Measurements from ENCODE around the gene YPEL2. TPM values are rescaled to one million over a fixed set of nuclear protein-coding genes. Genes with fewer than 3 reads are reported as not detected.
A peak's percentile ranks its signal among the peaks of the same experiment; 100 is the strongest.

The YPEL2 gene
- total RNA-seq, 5 donors from 2014 or later (not counting 1 experiment from before 2014, with no cell fraction given): 29.7 to 58.5 (median 52.0) TPM

- Histone ChIP-seq H3K27ac (ENCODE audit: low read length) (peak overlapping the region; percentile 48), H3K4me3 (ENCODE audit: control insufficient read depth in 1 of 2, extremely low read depth in 1 of 2, low read length in 1 of 2) (no peak overlapping the region), H3K27me3 (replicated peaks in 1 of 2; ENCODE audit: control insufficient read depth in 2 of 2, extremely low read depth in 1 of 2, insufficient read depth in 2 of 2, low read length in 1 of 2) (no peaks in the 10 kb centered on the region), H3K36me3 (ENCODE audit: control insufficient read depth in 2 of 2, extremely low read depth in 1 of 2, insufficient read depth in 1 of 2, low read length in 1 of 2) (no peaks in the 10 kb centered on the region), H3K9me3 (no peaks in the 10 kb centered on the region), H3K4me1 (ENCODE audit: control insufficient read depth in 1 of 2, extremely low read depth in 1 of 2, insufficient read depth in 2 of 2, low read length in 2 of 2) (peaks cover 44 to 53% of the 10 kb centered on the region in 2 experiments)
- DNase-seq: no peak
- POLR2A ChIA-PET: no interaction called here
- H3K27me3 Mint-ChIP-seq: no peaks in the 10 kb centered on the region
- peak overlapping the region in 1 of 3 donors; percentile 62 for H3K4me3 Mint-ChIP-seq
- CTCF ChIA-PET: interaction anchor here (0.6 to 2.9 kb wide), 7 partner anchors 17 to 877 kb away, joined by 3 to 16 read pairs (median 6); no protein-coding TSS in a partner anchor
- 100% methylated on average over 1 of the region's 2 CpGs for WGBS (ENCODE audit: insufficient coverage)
- peaks cover 54 to 56% (median 56%) of the 10 kb centered on the region in 3 donors for H3K4me1 Mint-ChIP-seq
- peak overlapping the region; percentile 93 to 94 for H3K27ac Mint-ChIP-seq
- H3K9me3 Mint-ChIP-seq: no peaks in the 10 kb centered on the region
- no peak for ATAC-seq (replicated peaks in 1 of 4)
- no peaks in the 10 kb centered on the region for H3K36me3 Mint-ChIP-seq
These were observed 2.9 kb upstream of the YPEL2 start for GRCh38 chr17:59328601-59329000.

- ChIA-PET CTCF (interaction anchor here (0.6 to 2.9 kb wide), 18 partner anchors 12 to 214 kb away, joined by 3 to 43 read pairs (median 4); no protein-coding TSS in a partner anchor), POLR2A (interaction anchor here in 1 of 2 donors (0.6 kb wide), 1 partner anchor 1536 kb away, joined by 4 read pairs; no protein-coding TSS in a partner anchor)
- H3K36me3 Mint-ChIP-seq: no peaks in the 10 kb centered on the region
- peaks cover 61 to 64% (median 62%) of the 10 kb centered on the region in 3 donors for H3K4me1 Mint-ChIP-seq
- H3K27ac Mint-ChIP-seq: peak overlapping the region; percentile 93 to 94
- peak overlapping the region; percentile 26 to 62 (median 61) for H3K4me3 Mint-ChIP-seq
- peak; percentile 39 to 42 (median 40) for ATAC-seq (replicated peaks in 1 of 4)
- peak in 30 of 35 experiments; percentile 15 to 73 (median 37) for DNase-seq
- H3K9me3 Mint-ChIP-seq: no peaks in the 10 kb centered on the region
- Histone ChIP-seq H3K36me3 (ENCODE audit: control insufficient read depth in 2 of 2, extremely low read depth in 1 of 2, insufficient read depth in 1 of 2, low read length in 1 of 2) (no peaks in the 10 kb centered on the region), H3K27ac (ENCODE audit: low read length) (peak overlapping the region; percentile 77), H3K4me1 (ENCODE audit: control insufficient read depth in 1 of 2, extremely low read depth in 1 of 2, insufficient read depth in 2 of 2, low read length in 2 of 2) (peaks cover 47 to 61% of the 10 kb centered on the region in 2 experiments), H3K9me3 (no peaks in the 10 kb centered on the region), H3K4me3 (ENCODE audit: control insufficient read depth in 1 of 2, extremely low read depth in 1 of 2, low read length in 1 of 2) (no peak overlapping the region), H3K27me3 (replicated peaks in 1 of 2; ENCODE audit: control insufficient read depth in 2 of 2, extremely low read depth in 1 of 2, insufficient read depth in 2 of 2, low read length in 1 of 2) (no peaks in the 10 kb centered on the region)
- WGBS (ENCODE audit: insufficient coverage): 20% methylated on average over 1 of the region's 6 CpGs
- no peaks in the 10 kb centered on the region for H3K27me3 Mint-ChIP-seq
These were observed 2.0 kb upstream of the YPEL2 start for GRCh38 chr17:59329176-59330052.

- H3K4me1 Mint-ChIP-seq: peaks cover 70 to 73% (median 70%) of the 10 kb centered on the region in 3 donors
- no peaks in the 10 kb centered on the region for H3K9me3 Mint-ChIP-seq
- no peaks in the 10 kb centered on the region for H3K27me3 Mint-ChIP-seq
- 53% methylated on average over 5 of the region's 17 CpGs for WGBS (ENCODE audit: insufficient coverage)
- H3K36me3 Mint-ChIP-seq: no peaks in the 10 kb centered on the region
- H3K36me3 ChIP-seq (ENCODE audit: control insufficient read depth in 2 of 2, extremely low read depth in 1 of 2, insufficient read depth in 1 of 2, low read length in 1 of 2): no peaks in the 10 kb centered on the region
- CTCF ChIA-PET: interaction anchor here (0.6 to 2.9 kb wide), 16 partner anchors 13 to 213 kb away, joined by 3 to 43 read pairs (median 4); no protein-coding TSS in a partner anchor
- no peak for ATAC-seq (replicated peaks in 1 of 4)
- H3K27me3 ChIP-seq (replicated peaks in 1 of 2; ENCODE audit: control insufficient read depth in 2 of 2, extremely low read depth in 1 of 2, insufficient read depth in 2 of 2, low read length in 1 of 2): no peaks in the 10 kb centered on the region
- H3K9me3 ChIP-seq: no peaks in the 10 kb centered on the region
- peaks cover 47 to 61% of the 10 kb centered on the region in 2 experiments for H3K4me1 ChIP-seq (ENCODE audit: control insufficient read depth in 1 of 2, extremely low read depth in 1 of 2, insufficient read depth in 2 of 2, low read length in 2 of 2)
- DNase-seq: peak in 3 of 35 experiments; percentile 17 to 31 (median 19)
- H3K27ac ChIP-seq (ENCODE audit: low read length): peak overlapping the region; percentile 77
- peak overlapping the region in 1 of 2 donors; percentile 28 for H3K4me3 ChIP-seq (ENCODE audit: control insufficient read depth in 1 of 2, extremely low read depth in 1 of 2, low read length in 1 of 2)
- H3K27ac Mint-ChIP-seq: peak overlapping the region; percentile 93 to 94
- POLR2A ChIA-PET: interaction anchor here in 1 of 2 donors (0.6 kb wide), 1 partner anchor 1535 kb away, joined by 4 read pairs; no protein-coding TSS in a partner anchor
- peak overlapping the region; percentile 56 to 62 (median 61) for H3K4me3 Mint-ChIP-seq
These were observed 1.2 kb upstream of the YPEL2 start for GRCh38 chr17:59330053-59330942.

- WGBS (ENCODE audit: insufficient coverage): under 1% methylated on average over 83 of the region's 90 CpGs
- peaks cover 44 to 65% of the 10 kb centered on the region in 2 experiments for H3K4me1 ChIP-seq (ENCODE audit: control insufficient read depth in 1 of 2, extremely low read depth in 1 of 2, insufficient read depth in 2 of 2, low read length in 2 of 2)
- peaks cover 79 to 83% (median 80%) of the 10 kb centered on the region in 3 donors for H3K4me1 Mint-ChIP-seq
- DNase-seq (peak in 14 of 35 experiments; percentile 7 to 39 (median 17)), ATAC-seq (replicated peaks in 1 of 4) (peak in 2 of 4 experiments; percentile 4 to 7)
- no peak overlapping the region for H3K27ac ChIP-seq (ENCODE audit: low read length)
- peak overlapping the region; percentile 88 to 98 for H3K4me3 ChIP-seq (ENCODE audit: control insufficient read depth in 1 of 2, extremely low read depth in 1 of 2, low read length in 1 of 2)
- no peaks in the 10 kb centered on the region for H3K9me3 Mint-ChIP-seq
- H3K27me3 Mint-ChIP-seq: no peaks in the 10 kb centered on the region
- H3K4me3 Mint-ChIP-seq: peak overlapping the region; percentile 91 to 93 (median 91)
- H3K9me3 ChIP-seq: no peaks in the 10 kb centered on the region
- POLR2A ChIA-PET: interaction anchor here in 1 of 2 donors (0.6 kb wide), 3 partner anchors 10 to 1074 kb away, joined by 3 to 8 read pairs (median 3); no protein-coding TSS in a partner anchor
- no peaks in the 10 kb centered on the region for H3K36me3 Mint-ChIP-seq
- H3K27me3 ChIP-seq (replicated peaks in 1 of 2; ENCODE audit: control insufficient read depth in 2 of 2, extremely low read depth in 1 of 2, insufficient read depth in 2 of 2, low read length in 1 of 2): no peaks in the 10 kb centered on the region
- CTCF ChIA-PET: interaction anchor here (0.5 to 1.7 kb wide), 5 partner anchors 8 to 107 kb away, joined by 3 to 6 read pairs (median 4); no protein-coding TSS in a partner anchor
- H3K27ac Mint-ChIP-seq: peak overlapping the region; percentile 82 to 90
- H3K36me3 ChIP-seq (ENCODE audit: control insufficient read depth in 2 of 2, extremely low read depth in 1 of 2, insufficient read depth in 1 of 2, low read length in 1 of 2): no peaks in the 10 kb centered on the region
These were observed 684 bp downstream of the YPEL2 start for GRCh38 chr17:59331929-59332748.

GRCh38 chr17:59332749-59333377, 1.4 kb downstream of the YPEL2 start:
- Histone ChIP-seq H3K36me3 (ENCODE audit: control insufficient read depth in 2 of 2, extremely low read depth in 1 of 2, insufficient read depth in 1 of 2, low read length in 1 of 2) (no peaks in the 10 kb centered on the region), H3K27ac (ENCODE audit: low read length) (no peak overlapping the region), H3K9me3 (no peaks in the 10 kb centered on the region), H3K4me3 (ENCODE audit: control insufficient read depth in 1 of 2, extremely low read depth in 1 of 2, low read length in 1 of 2) (peak overlapping the region; percentile 88 to 98), H3K27me3 (replicated peaks in 1 of 2; ENCODE audit: control insufficient read depth in 2 of 2, extremely low read depth in 1 of 2, insufficient read depth in 2 of 2, low read length in 1 of 2) (no peaks in the 10 kb centered on the region), H3K4me1 (ENCODE audit: control insufficient read depth in 1 of 2, extremely low read depth in 1 of 2, insufficient read depth in 2 of 2, low read length in 2 of 2) (peaks cover 37 to 58% of the 10 kb centered on the region in 2 experiments)
- peaks cover 2% of the 10 kb centered on the region for H3K36me3 Mint-ChIP-seq
- ATAC-seq (replicated peaks in 1 of 4) (peak in 1 of 4 experiments; percentile 6), DNase-seq (peak in 10 of 35 experiments; percentile 12 to 48 (median 30))
- H3K9me3 Mint-ChIP-seq: no peaks in the 10 kb centered on the region
- peak overlapping the region; percentile 82 to 90 for H3K27ac Mint-ChIP-seq
- CTCF ChIA-PET: interaction anchor here (0.5 to 1.7 kb wide), 5 partner anchors 9 to 106 kb away, joined by 3 to 6 read pairs (median 4); no protein-coding TSS in a partner anchor
- peak overlapping the region; percentile 91 to 93 (median 91) for H3K4me3 Mint-ChIP-seq
- POLR2A ChIA-PET: interaction anchor here (0.6 to 1.1 kb wide), 3 partner anchors 9 to 27 kb away, joined by 3 to 4 read pairs (median 3); no protein-coding TSS in a partner anchor
- 30% methylated on average over 10 of the region's 14 CpGs for WGBS (ENCODE audit: insufficient coverage)
- H3K27me3 Mint-ChIP-seq: no peaks in the 10 kb centered on the region
- peaks cover 76 to 80% (median 79%) of the 10 kb centered on the region in 3 donors for H3K4me1 Mint-ChIP-seq
